Fibroblast of skin of right biceps (primary cell): ENCODE results near the gene LCN10.

Source experiments
- DNase-seq: peaks from one replicate; pipeline ENCODE4 v3.0.0-alpha.2; 2013

LCN10 gene

DNA sequence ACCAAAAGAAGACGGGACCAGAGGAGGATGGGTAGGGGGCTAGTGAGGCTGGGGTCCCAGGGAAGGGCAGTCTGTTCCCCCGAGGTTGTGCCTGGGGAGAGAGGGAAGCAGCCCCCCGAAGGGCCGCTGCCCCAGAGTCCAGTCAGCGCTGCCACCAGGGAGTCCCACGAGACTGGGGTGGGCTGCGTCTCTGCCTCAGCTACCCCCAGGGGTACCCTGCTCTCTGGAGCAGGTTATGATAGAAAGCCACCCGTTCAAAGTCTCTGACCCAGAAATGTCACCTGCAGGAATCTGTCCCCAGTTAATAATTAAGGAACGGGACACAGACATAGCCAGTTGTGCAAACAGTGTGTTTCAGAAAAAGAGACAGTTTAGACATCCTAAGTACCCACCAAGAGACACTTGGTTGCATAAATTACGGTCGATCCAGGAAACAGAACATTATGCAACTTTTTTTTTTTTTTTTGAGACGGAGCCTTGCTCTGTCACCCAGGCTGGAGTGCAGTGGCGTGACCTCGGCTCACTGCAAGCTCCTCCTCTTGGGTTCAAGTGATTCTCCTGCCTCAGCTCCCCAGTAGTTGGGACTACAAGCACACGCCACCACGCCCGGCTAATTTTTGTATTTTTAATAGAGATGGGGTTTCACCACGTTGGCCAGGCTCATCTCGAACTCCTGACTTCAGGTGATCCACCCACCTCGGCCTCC lies 44.8 kb downstream of the LCN10 start:
- DNase-seq = no peak

- DNase-seq = no peak
Observed at GRCh38 chr9:136697146-136697820, 45.5 kb downstream of the LCN10 start.

GRCh38 chr9:136696502-136696901 lies 46.2 kb downstream of the LCN10 start:
- DNase-seq = no peak

- DNase-seq = no peak
Observed at GRCh38 chr9:136695955-136696354, 46.8 kb downstream of the LCN10 start.

DNA sequence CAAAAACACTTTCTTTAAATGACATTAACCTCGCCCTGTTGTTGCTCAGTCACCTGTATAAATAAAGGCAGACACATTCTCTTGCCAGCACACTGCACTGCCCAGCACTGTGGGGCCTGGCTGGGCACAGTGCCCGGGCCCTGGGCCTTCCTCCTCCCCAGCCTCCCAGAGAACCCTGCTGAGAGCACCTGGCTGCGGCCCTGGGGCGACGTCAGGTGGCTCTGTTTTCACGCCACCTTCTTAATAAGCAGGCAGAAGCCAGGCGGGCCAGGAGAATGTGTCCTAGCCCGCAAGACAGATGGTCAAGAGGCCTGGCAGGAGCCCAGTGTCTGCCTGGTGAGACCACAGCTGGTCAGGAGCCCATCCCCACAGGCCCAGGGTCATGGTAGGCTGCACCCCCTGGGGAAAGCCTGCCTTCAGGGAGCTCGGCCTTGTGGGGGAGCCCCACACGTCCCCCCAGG lies 47.3 kb downstream of the LCN10 start:
- no peak for DNase-seq

- no peak for DNase-seq
Observed at GRCh38 chr9:136694872-136695247, 47.9 kb downstream of the LCN10 start.

DNA sequence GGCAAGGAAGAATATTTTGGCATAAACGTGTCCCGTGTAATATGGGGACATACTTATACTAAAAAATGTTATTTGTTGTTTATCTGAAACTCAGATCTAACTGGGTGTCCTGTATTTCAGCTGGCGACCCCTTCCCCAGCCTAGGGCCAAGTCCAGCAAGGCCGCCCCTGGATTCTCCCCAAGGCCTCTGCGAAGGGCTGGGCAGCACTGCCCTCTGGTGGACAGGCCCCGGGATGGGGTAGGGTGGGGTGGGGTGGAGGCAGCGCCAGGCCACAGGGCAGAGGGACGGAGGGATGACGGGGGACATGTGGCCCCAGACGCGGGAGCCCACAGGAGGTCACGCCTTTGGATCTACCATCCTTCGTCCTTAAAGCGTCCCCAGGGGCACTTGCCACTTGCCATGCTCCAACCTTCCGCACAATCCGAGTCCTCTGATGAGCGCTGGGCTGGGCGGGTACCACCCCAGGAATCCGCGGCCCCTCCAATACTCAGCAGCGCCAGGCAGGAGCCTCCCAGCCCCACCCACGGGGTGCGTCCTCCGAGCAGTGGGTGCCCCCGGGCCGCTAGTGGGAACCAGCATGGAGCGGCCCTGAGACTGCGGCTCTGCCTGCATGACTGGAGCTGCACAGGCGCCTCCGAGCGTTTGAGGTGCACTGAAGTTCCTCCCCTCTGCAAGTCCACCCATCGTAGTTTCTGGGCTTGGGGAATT lies 48.4 kb downstream of the LCN10 start:
- DNase-seq = peak; percentile 11

GRCh38 chr9:136693490-136694162 lies 49.1 kb downstream of the LCN10 start:
- no peak for DNase-seq

DNA sequence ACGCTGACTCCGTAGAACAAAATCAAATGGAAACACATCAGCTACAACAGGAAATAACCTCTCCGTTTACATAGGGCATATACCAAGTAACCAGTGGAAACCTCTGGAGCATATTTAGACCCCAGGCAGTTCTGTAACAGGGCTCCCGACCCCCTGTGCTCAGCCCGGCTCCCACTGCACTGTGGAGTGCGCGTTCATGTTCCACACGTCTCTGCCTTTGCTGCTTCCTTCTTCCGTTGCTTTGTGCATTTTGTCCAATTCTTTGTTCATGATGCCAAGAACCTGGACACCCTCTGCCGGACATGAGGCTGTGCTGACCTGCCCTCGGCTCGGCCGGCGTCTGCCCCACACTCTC lies 49.6 kb downstream of the LCN10 start:
- no peak for DNase-seq

- no peak for DNase-seq
Observed at GRCh38 chr9:136692185-136693134, 50.3 kb downstream of the LCN10 start.

GRCh38 chr9:136691316-136692184 lies 51.2 kb downstream of the LCN10 start:
- DNase-seq = no peak

DNA sequence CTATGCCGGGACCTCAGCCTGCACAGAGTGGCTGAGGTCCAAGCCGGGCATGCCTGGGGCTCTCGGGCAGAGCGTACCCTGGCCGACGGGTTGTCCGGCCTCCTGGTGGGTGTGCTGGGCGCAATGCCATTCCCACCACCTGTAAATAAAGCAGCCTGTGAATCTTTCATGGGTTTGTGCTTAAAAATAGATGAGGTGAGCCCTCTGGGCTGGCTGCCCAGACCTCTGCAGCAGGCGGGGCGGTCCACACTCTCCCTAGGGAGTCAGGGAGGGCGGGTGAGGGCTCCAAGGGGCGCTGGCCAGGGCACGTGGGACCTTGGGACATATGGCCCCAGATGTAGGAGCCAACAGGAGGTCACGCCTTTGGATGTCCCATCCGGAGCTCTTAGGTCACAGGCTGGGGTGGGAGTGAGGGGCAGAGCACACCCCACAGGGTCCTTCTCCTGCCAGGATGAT lies 51.9 kb downstream of the LCN10 start:
- DNase-seq = no peak

DNA sequence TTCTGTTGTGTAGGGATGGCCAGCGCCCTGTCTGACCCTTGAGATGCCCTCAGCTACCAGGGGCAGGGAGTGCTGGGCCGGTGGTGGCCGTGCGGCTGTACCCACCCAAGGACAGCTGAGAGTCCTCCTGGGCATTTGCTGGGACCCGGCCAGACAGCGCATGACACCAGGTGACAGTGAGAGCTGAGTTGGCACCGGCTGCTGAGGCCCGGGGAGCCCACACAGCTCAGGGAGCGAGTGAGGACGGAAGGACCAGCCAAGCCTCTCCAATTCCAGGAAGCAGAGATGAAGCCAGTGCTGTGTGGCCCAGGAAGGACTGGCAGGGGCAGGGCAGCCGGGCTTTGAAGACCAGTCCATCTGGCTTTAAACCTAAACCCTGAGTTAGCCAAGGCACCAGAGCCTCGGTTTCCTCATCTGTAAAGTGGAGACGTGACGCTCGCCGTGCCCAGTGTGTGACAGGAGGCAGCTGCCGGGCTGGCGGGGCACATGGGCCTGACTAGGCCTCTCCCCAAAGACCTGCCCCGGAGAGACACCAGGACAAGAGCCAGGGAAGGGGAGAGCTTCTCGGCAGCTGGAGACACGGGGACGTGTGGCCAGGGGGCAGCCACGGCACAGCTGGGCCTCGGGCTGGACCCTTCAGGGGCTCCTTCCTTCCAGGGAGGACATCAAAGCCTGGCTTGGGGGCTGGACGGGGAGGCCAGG lies 52.5 kb downstream of the LCN10 start:
- DNase-seq = no peak

DNA sequence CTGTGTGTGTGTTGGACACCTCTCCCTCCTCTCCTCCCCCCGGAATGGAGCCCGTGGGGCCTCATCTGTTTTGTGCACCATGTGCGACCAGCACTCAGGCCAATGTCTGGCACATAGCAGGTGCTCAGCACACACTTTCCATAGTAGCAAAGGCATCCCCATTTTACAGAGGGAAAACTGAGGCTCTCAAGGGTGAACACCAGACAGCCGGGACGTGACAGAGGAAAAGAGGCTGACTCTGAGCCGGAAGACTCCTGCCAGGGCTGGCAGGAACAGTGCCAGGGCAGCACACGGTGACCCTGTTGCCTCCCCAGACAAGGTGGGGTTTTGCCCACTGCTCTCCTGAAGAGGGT lies 53.7 kb downstream of the LCN10 start:
- DNase-seq = no peak

DNA sequence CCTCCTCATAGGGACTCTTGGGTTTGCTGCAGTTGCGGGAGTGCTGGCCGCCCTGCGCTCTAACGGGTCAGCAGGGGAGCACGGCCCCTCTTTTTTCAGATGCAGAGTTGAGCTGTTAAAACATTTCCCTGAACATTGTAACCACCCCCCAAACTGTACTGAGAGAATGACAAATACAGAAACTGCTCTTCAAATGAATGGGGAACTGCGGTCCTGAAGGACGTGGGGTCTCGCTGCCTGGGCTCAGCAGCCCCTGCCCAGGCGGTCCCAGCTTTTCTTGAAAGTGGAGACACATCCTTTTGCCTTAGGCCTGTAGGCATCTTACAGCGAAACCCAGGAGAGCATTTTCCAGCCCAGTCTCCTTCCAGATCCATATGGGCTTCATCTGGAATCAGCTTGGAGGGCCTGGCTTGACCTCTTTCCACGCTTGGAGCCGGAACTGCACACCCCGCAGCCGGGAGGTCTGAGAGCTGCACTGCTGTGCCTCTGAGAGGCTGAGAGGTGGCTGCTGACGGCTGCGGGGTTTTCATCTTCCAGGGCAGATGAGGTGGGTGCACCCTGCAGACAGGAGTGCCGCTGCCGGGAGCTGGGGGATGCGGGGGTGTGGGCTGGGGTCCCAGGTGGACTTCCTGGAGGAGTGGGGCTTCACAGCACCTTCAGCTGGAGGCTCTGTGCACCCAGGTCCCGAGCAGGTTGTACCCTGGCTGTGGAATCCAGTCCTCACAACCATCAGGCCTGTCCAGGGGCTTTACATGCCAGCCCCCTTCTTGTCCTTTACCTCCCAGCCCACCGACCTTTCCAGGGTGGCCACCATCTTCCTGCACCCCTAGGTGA lies 54.2 kb downstream of the LCN10 start:
- DNase-seq = no peak
